Stomach (tissue), 9 donors: ENCODE results near the gene NEURL1B. TPM values are rescaled to one million over a fixed set of nuclear protein-coding genes. Genes with fewer than 3 reads are reported as not detected.
A peak's percentile ranks its signal among the peaks of the same experiment; 100 is the strongest.

Experiments used
- DNase-seq, 2 donors: peaks; one replicate each; pipeline versions ENCODE4 v3.0.0 to v3.0.0-alpha.2; 2013 to 2019
- H3K27ac ChIP-seq, 5 donors: fragments of 200-600 bp in 4 of 5; sonication (generic) in 4 of 5; one replicate each; pipeline ENCODE4 v1.5.1; 2013 to 2019; ENCODE audit warnings: mild to moderate bottlenecking in 1 of 5, moderate library complexity in 1 of 5
- H3K27me3 ChIP-seq, 3 donors: fragments of 200-600 bp; sonication (generic); one replicate each; pipeline ENCODE4 v1.5.1; 2017 to 2019; ENCODE audit warnings: mixed run types in 1 of 3
- H3K36me3 ChIP-seq, 4 donors: fragments of 200-600 bp; sonication (generic); 1 replicate in 3 of 4; 2 replicates in 1 of 4; pipeline ENCODE4 v1.5.1; 2016 to 2019
- H3K4me1 ChIP-seq, 4 donors: fragments of 200-600 bp; sonication (generic); one replicate each; pipeline ENCODE4 v1.5.1; 2016 to 2019
- H3K4me3 ChIP-seq, 4 donors: fragments of 200-600 bp; sonication (generic) in 3 of 4; one replicate each; pipeline ENCODE4 v1.5.1; 2016 to 2019; ENCODE audit warnings: mild to moderate bottlenecking in 1 of 4
- H3K9me3 ChIP-seq, 4 donors: fragments of 200-600 bp; sonication (generic); one replicate each; pipeline ENCODE4 v1.5.1; 2016 to 2019
- CTCF ChIP-seq, 7 experiments: fragments of 450-650 bp in 4 of 7; fragments of 200-600 bp in 3 of 7; sonication (generic) in 3 of 7; IDR thresholded peaks; one replicate each; pipeline ENCODE4 v1.5.1; 2016 to 2019; ENCODE audit warnings: antibody characterized with exemption in 7 of 7, control low read depth in 2 of 7, mild to moderate bottlenecking in 1 of 7
- EP300 ChIP-seq: sonication (generic); formaldehyde crosslinking; IDR thresholded peaks from one replicate; pipeline ENCODE4 v1.6.1; 2017; ENCODE audit warnings: antibody characterized with exemption
- POLR2A ChIP-seq, 4 donors: fragments of 450-650 bp; IDR thresholded peaks; one replicate each; pipeline ENCODE4 v1.6.1; 2016; ENCODE audit warnings: antibody characterized with exemption in 4 of 4, control low read depth in 2 of 4, mild to moderate bottlenecking in 1 of 4, moderate library complexity in 1 of 4
- POLR2AphosphoS5 ChIP-seq, 3 donors: sonication (generic); formaldehyde crosslinking; IDR thresholded peaks; one replicate each; pipeline ENCODE4 v1.6.1; 2016; ENCODE audit warnings: antibody characterized with exemption in 3 of 3
- WGBS, 5 donors: extraction: QIAGEN DNeasy Blood & Tissue Kit in 3 of 5; methylation state at CpG; one replicate each; pipeline versions ENCODE4 v1.1.5 to v1.1.7; 2013 to 2018; 5-methylcytosine and 5-hydroxymethylcytosine counted together
- intact Hi-C: fragments of 100-400 bp; cut with DNase I; formaldehyde crosslinking; loops from one replicate; pipeline ENCODE4 v1.15.1; 2023; ENCODE audit warnings: low total_unique reads
- polyA plus RNA-seq, 3 donors: library from polyadenylated mRNA; stranded (reverse); fragments of 200-250 nt; gene quantifications; one replicate each; pipeline ENCODE4 v1.2.3, GENCODE V29; 2013
- total RNA-seq, 5 donors: library from RNA; depleted of rRNA; stranded (reverse); fragments of >200 nt; gene quantifications; one replicate each; pipeline versions ENCODE4 v1.1.0 to v1.2.3, GENCODE V29; 2014 to 2016
- donor health status: healthy with polysubstance abuse.
- donor health status: Bipolar disorder and iron deficiency.
- donor health status: healthy.

The NEURL1B gene
- total and polyA plus RNA-seq, 8 donors: 2.7 to 60.3 (median 9.8) TPM

GRCh38 chr5:172715931-172716682 is 75.0 kb downstream of the NEURL1B start:
- intact Hi-C loops: loop anchor here (10.0 kb wide), 1 partner anchor 49 kb away; no protein-coding TSS in a partner anchor
- no peak for DNase-seq
- peaks cover 0 to 14% (median 6%) of the 10 kb centered on the region in 3 donors for H3K27me3 ChIP-seq
- 84 to 88% (median 86%) methylated on average over 12 to 13 of the region's 13 CpGs for WGBS, 5 donors
- no peak for TF ChIP-seq EP300
- no peak for TF ChIP-seq POLR2AphosphoS5 (IDR thresholded peaks at IDR 0.05)
- TF ChIP-seq POLR2A (IDR thresholded peaks at IDR 0.05): no peak
- TF ChIP-seq CTCF (IDR thresholded peaks at IDR 0.05): no peak
- H3K36me3 ChIP-seq: no peaks in the 10 kb centered on the region
- no peak overlapping the region for H3K4me3 ChIP-seq
- peak overlapping the region in 4 of 5 donors; percentile 38 to 75 (median 66) for H3K27ac ChIP-seq
- H3K4me1 ChIP-seq: peaks cover 25 to 41% (median 30%) of the 10 kb centered on the region in 4 donors
- no peaks in the 10 kb centered on the region for H3K9me3 ChIP-seq

GRCh38 chr5:172716796-172717313 is 75.8 kb downstream of the NEURL1B start:
- peak in 1 of 3 donors; percentile 44 for TF ChIP-seq POLR2AphosphoS5 (IDR thresholded peaks at IDR 0.05)
- no peak for TF ChIP-seq EP300
- no peak for TF ChIP-seq POLR2A (IDR thresholded peaks at IDR 0.05)
- peak in 5 of 7 experiments; percentile 80 to 94 (median 86) for TF ChIP-seq CTCF (IDR thresholded peaks at IDR 0.05)
- 5 to 9% (median 7%) methylated on average over 20 of the region's 20 CpGs for WGBS, 5 donors
- peak; percentile 87 to 93 for DNase-seq
- no peaks in the 10 kb centered on the region for H3K36me3 ChIP-seq
- no peak overlapping the region for H3K4me3 ChIP-seq
- no peaks in the 10 kb centered on the region for H3K9me3 ChIP-seq
- intact Hi-C loops: loop anchor here (10.0 kb wide), 1 partner anchor 48 kb away; no protein-coding TSS in a partner anchor
- H3K27me3 ChIP-seq: peaks cover 0 to 8% (median under 1%) of the 10 kb centered on the region in 3 donors
- H3K4me1 ChIP-seq: peaks cover 26 to 47% (median 34%) of the 10 kb centered on the region in 4 donors
- peak overlapping the region in 4 of 5 donors; percentile 38 to 75 (median 66) for H3K27ac ChIP-seq

- intact Hi-C loops: loop anchor here (10.0 kb wide), 1 partner anchor 47 kb away; no protein-coding TSS in a partner anchor
- Histone ChIP-seq H3K4me3 (no peak overlapping the region), H3K27me3 (no peaks in the 10 kb centered on the region), H3K9me3 (no peaks in the 10 kb centered on the region), H3K27ac (peak overlapping the region in 2 of 5 donors; percentile 38 to 75), H3K36me3 (no peaks in the 10 kb centered on the region), H3K4me1 (peaks cover 31 to 51% (median 39%) of the 10 kb centered on the region in 4 donors)
- no peak for DNase-seq
- WGBS, 5 donors: 74 to 82% (median 78%) methylated on average over 16 of the region's 16 CpGs
- no peak for TF ChIP-seq POLR2A (IDR thresholded peaks at IDR 0.05)
- no peak for TF ChIP-seq POLR2AphosphoS5 (IDR thresholded peaks at IDR 0.05)
- no peak for TF ChIP-seq EP300
These were observed 76.6 kb downstream of the NEURL1B start for GRCh38 chr5:172717481-172718195.

- Histone ChIP-seq H3K36me3 (no peaks in the 10 kb centered on the region), H3K27ac (no peak overlapping the region), H3K4me3 (no peak overlapping the region), H3K4me1 (peaks cover 26 to 42% (median 31%) of the 10 kb centered on the region in 4 donors), H3K9me3 (no peaks in the 10 kb centered on the region), H3K27me3 (no peaks in the 10 kb centered on the region)
- 90 to 95% (median 92%) methylated on average over 3 of the region's 3 CpGs for WGBS, 5 donors
- intact Hi-C loops: loop anchor here (10.0 kb wide), 1 partner anchor 46 kb away; no protein-coding TSS in a partner anchor
- DNase-seq: no peak
- no peak for TF ChIP-seq POLR2A (IDR thresholded peaks at IDR 0.05)
- TF ChIP-seq POLR2AphosphoS5 (IDR thresholded peaks at IDR 0.05): no peak
- TF ChIP-seq EP300: no peak
- TF ChIP-seq CTCF (IDR thresholded peaks at IDR 0.05): no peak
These were observed 77.6 kb downstream of the NEURL1B start for GRCh38 chr5:172718527-172719114.
